ENCODE data around the gene LIMA1.

DNA sequence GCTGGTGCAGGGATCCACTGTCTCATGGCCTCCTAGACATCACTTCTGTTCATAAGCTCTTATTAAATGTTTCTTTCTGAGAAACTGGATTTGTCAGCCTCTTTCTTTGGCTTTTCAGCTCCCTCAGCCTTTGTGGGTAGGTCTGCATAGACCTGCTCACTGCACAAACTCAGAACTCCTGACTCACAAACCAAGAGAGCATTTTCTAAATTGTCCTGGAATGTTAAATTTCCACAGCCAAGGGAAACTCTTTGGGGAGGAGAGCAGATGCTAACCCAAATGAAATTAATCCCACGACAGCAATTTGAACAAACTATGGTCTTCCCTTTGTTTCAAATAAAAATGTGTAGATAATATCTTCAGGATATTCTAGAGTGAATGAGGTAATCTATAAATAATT, 96.6 kb downstream of the LIMA1 start:
- TF ChIP-seq, protein P1, sequence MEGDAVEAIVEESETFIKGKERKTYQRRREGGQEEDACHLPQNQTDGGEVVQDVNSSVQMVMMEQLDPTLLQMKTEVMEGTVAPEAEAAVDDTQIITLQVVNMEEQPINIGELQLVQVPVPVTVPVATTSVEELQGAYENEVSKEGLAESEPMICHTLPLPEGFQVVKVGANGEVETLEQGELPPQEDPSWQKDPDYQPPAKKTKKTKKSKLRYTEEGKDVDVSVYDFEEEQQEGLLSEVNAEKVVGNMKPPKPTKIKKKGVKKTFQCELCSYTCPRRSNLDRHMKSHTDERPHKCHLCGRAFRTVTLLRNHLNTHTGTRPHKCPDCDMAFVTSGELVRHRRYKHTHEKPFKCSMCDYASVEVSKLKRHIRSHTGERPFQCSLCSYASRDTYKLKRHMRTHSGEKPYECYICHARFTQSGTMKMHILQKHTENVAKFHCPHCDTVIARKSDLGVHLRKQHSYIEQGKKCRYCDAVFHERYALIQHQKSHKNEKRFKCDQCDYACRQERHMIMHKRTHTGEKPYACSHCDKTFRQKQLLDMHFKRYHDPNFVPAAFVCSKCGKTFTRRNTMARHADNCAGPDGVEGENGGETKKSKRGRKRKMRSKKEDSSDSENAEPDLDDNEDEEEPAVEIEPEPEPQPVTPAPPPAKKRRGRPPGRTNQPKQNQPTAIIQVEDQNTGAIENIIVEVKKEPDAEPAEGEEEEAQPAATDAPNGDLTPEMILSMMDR (IDR thresholded peaks at IDR 0.05; ENCODE audit: low read depth, low read length) = no peak
- TF ChIP-seq POLR2A (IDR thresholded peaks at IDR 0.05; ENCODE audit: extremely low read depth, insufficient read length) (no peak), MAX (IDR thresholded peaks at IDR 0.05; ENCODE audit: low read depth, low read length) (no peak)

All from NB4 (cell line).